Activated T-cell treated with anti-CD3 and anti-CD28 coated beads, Interleukin-2, amount 50 U/mL, for 1 hour (primary cell): ENCODE data around the gene MANSC4.

Experiments
- DNase-seq: peaks from one replicate; pipeline ENCODE4 v3.0.0-alpha.2; 2020

Gene MANSC4

DNA sequence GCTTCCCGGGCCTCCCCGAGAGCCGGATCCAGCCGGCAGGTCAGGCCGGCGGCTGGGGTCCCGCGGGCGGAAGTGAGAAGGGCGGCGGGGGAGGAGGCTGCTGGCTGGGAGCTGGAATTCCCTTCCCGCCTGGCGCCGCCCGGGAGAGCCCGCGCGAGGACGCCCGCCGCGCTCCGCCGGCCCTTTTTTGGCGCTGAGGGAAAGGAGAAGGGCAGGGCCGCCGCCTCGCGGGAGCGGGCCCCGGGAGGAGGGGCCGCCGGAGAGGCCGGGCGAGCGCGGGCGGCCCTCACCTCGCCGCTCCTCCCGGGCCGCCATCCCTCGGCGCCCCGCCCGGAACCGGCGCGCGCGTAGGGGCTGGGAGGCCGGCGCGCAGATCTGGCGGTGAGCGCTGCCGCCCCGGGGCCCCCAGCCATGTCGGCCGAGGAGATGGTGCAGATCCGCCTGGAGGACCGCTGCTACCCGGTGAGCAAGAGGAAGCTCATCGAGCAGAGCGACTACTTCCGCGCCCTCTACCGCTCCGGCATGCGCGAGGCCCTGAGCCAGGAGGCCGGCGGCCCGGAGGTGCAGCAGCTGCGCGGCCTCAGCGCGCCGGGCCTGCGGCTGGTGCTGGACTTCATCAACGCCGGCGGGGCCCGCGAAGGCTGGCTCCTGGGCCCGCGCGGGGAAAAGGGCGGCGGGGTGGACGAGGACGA lies at the start of gene MANSC4, which contains the start of gene KLHL42:
Gene MANSC4 (minus strand): TSS at position 317 of the 692 bp plus-strand sequence. CDS start 8,960 bp downstream, outside the sequence.
Gene KLHL42 (plus strand): TSS at position 314 of the 692 bp plus-strand sequence. CDS start 98 bp downstream, at position 412.
- DNase-seq: peak; percentile 74

DNA sequence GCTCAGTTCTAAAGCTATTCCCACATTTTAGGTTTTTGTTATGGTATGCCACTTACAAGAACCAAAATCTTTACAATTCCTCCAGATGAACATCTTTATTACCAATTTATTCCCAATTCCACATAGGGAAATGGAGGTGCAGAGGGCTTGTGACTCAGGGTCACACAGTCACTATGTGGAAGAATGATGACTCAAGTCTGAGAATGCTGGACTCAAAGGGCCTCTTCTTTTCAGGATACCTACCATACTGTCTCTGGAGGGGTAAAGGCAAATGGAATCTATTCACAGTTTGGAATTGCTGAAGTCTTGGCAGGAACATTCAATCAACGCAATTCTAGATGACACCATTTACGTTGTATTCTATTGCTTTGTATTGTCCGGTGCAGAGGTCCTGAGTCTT lies 48.2 kb upstream of the MANSC4 start:
- no peak for DNase-seq

DNA sequence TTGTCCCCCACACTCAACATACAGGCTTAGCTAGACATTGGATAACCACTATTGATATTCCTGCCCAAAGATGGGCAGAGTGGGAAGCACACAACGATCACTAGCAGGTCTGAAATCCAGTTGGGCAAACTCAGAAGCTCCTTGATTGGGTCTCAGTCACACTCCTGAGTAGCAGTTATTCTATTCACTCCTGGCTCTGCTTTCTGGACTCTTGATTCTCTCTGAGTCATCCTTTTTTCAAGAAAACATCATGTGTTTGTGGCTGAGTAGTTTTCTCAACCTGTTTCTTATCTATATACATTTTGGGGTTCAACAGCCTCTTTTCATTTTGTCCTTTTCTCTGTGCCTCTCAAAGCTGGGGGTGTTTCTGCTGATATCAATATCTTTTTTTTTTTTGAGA lies 46.0 kb upstream of the MANSC4 start:
- no peak for DNase-seq

DNA sequence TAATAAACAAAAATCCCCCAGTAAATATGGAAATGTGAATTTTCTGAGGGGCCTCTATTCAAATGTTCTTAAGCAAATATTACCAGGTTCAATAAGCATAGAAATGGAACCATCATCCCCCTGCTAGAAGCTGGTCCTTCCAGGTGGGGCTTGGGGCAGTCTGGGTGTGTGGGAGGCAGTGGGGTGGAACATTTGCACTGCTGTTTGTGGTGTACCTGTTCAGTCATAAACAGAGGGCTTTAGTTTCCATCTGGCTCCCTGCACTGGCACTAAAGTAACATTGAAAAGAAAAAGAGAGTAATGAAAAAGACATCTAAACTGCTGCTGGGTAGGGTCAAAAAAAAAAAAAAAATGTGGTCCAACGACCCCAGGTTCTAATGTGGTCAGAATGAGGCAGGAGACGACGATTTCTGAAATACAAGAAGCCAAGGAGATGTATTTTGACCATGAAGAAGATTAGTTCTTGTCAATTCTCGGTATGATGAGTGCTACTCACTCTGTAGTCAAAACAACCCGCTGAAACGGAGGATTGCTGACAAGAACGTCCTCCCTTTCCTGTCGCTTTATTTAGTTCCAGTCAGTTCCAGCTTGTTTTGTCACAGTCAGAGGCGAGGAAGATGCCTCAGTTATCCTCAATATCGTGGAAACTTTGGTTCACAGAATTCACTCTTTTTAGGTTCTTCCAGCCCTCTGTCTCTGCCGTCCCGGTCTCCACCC lies 44.2 kb upstream of the MANSC4 start:
- DNase-seq: no peak

DNA sequence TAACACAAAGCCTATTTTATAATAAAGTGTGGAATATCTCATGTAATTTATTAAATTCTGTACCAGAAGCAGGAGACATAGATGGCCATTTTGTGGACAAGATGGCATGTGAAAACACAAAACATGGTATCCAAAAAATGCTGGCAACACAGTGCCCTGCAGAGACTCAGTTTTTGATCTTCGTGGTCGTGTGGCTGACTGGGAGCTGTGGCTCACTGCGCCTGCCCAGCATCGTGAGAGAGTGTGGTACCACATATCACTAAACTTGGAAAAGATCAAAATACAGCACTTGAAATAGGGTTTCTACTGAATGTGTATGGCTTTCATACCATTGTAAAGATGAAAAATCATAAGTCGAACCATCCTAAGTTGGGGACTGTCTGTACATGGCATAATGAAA lies 43.0 kb upstream of the MANSC4 start:
- no peak for DNase-seq

DNA sequence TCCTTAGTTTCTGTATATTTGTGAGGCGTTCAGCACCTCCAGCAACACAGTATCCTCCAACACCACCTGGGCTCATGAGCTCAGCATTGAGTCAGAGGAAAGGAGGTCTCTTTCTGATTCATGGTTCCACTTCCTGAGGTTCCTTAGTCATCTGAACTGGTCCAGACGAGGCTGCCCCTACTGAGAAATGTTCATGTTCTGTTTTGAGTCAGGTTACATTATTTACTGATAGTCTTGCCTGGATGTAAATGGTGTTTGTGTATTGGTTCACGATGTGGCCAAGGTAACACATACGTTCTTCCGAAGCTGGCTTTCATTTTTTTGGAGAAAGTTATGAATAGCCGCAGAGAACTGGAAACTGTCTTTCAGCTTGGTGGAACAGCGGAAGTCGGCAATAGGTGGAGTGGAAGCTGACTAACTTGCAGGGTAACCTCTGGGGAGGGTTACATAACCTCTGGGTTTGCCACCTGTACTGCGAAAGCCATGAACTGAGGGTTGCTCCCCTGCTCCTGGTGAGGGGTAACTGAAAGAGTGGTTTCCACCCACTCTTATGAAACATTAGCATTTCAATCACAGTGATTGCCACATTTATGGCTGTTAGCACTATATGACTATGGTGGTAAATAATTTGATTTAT lies 42.2 kb upstream of the MANSC4 start:
- peak; percentile 45 for DNase-seq

DNA sequence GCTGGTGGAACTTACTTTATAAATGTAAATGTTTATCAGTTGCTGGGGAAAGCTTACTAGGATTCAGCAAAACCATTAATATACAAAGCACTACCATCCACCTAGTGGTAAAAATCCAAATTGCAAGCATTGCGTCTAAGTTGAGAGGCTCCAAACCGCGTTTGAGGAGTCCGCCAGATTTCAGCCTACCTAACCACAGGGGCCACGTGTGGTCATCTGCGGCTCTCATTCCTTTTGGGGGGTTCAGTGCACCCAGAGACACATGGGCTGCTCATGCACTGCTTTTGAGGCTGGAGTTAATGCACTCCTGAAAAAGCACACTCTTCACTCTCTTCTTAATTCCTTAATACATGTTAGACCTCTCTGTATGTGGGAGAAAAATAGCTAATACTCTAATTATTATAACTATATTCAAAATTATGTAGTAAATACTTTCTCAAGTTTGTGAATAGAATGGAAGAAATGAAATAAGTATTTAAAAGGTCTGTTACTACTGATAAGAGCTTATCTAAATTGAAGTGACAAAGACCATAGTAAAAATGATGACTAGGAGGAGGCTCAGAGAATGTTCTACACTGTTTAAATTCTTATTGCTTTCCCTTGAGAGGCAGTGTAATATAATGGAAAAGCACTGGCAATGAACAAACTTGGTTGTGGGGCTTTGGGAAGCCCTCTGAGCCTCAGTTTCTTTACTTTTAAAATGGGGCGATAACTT lies 41.4 kb upstream of the MANSC4 start:
- DNase-seq: peak; percentile 46

DNA sequence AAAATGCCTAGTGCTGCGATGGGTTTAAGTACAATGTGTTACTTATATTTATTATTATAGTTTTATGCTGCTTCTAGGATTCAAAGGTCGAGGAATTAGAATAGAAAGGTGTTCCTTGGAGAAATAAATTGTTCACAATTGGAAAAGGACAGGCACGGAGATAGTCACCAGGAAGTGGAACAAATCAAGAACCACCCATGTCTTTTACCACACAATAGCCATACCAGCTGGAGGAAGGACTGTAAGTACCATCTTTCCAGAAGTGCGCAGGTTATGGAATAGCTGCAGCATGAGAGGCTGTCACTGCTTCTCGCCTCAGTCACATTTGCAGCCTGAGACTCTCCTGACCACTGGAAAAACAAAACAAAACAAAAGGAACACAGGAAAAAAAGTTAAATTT lies 40.5 kb upstream of the MANSC4 start:
- DNase-seq: no peak

DNA sequence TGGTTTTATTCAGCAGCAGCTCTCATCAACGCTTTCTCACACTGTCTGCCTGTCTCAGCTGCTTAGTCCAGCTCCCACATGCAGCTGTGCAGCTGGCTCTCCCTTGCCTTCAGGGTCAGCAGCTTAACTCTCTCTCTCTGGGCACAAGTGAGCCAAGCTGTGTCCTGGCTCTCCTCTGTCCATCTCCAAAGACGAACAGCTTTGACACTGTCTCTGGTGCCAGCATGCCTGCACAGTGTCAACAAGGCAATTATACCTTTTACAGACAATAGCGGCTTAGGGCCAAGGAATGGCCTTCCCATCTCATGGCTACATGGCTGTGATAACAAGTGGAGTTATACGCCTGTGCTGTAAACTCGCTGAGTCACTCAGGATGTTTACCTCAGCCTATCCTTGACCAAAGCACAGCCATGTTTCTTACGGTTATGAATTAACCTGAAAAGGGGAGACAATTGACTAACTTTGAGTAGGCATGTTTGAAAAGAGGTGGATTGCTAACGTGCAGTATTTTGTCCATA lies 38.4 kb upstream of the MANSC4 start:
- no peak for DNase-seq

DNA sequence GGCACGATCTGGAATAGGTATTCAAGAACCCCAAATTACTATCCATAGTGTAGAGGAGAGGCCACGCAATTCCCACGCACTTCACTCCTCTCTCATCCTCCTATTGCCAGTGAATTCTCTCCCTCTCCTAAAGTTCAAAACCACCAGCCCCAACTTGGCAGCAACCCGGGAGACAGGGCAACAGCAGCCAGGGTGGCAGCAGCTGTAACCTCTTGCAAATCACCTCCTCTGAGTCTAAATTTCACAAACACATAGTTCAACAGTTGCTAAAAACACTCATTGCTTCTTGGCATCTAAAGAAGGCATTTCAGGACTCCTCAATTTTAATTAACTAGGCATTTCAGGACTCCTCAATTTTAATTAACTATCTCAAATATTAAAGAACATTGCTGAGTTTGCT lies 37.7 kb upstream of the MANSC4 start:
- no peak for DNase-seq

DNA sequence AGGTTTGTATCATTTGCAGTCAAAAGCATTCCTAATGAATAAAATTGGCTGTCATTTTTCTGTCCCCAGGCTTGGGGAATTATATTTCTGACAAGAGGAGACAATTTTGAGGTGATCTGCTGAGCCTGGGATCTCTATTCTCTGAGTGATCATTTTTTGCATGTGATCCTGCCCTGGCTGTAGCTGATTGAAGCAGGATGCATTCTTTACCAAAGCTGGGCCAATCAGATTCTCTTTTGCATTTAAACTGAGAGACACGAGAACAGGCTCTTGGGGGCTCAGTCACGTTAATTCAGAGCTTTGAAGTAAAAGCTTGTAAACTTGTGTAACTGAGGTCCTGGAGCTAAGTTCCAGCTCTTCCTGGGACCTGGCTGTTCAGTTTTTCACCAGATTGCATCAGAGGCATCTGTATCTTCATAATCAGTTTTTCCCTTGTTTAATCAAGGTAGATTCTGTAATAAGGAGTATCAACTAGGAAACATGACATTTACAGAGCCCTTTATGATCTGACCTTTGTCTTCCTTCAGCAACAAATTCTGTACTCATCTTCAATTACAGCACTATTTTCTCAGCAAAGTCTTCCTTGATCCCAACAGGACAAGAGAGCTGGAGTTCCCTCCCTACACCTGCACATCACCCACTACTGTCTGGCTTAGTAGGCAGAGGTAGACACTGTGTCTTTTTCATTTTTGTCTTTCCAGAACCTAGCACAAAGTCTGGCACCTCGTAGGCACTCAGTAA lies 35.0 kb upstream of the MANSC4 start:
- DNase-seq: no peak

DNA sequence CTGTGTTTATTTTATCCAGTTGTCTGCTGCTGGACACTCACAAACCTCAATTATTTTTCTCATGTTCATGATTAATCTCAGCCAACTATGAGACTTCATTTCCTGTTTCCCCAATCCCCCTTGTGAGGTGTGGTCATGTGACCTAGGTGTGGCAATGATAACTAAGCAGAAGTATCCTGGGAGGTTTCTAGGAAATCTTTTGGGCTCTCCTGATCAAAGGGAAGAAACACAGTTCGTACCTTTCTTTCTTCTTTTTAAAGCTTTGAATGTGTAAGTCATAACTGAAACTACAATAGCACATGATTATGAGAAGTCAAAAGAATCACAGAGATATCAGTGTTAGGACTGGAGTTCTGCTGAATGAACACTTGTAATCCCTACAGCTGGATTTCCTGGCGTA lies 34.4 kb upstream of the MANSC4 start:
- DNase-seq: no peak

DNA sequence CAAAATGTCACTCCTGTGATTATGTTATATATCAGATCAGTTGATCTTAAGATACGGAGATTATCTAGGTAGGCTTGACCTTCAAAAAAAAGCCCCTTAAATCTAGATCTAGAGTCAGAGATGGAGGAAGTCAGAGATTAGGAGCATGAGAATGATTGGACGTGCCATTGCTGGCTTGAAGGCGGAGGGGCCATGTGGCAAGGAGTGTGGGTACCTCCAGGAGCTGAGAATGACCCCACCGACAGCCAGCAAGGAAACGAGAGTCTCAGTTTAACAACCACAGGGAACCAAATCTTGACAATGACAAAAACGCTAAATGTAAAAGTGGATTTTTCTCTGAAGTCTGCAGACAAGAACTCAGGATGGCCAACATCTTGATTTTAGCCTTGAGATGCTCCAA lies 32.5 kb upstream of the MANSC4 start:
- DNase-seq: no peak

DNA sequence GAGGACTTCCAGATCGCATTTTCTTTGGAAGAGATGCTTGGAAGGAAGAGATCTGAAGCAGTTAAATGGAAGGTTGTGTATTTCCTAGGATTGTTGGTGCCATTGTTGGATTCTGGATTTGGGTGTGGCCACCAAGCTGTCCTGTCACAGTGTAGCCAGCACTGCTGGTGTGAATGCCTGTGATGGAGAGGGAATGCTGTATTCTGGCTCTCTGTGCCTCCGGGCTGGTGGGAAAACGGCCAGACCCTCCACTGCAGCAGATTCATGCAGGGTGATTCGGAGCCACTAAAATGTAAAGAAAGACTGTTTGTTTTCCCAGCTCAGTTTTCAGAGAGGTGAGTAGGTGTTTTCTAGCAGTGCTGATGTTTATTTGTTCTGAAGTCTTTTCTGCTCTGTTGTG lies 30.7 kb upstream of the MANSC4 start:
- DNase-seq: no peak

DNA sequence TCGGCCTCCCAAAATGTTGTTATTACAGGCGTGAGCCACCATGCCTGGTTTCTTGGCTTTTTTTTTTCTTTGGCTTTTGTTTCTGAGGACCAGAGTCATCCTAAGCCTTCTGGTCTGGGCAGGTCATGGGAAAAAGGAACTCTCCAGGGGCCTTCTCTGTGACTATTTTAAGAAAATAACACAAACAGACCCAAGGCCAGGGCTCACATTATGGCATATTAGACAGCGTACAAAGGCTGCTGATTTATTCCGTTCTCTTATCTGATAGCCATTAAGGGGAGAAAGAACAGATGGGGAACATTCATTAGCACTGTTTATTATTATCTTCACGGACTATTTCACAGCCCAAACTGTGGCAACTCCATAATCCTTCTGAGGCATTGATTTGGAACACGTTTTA lies 28.8 kb upstream of the MANSC4 start:
- DNase-seq: no peak

DNA sequence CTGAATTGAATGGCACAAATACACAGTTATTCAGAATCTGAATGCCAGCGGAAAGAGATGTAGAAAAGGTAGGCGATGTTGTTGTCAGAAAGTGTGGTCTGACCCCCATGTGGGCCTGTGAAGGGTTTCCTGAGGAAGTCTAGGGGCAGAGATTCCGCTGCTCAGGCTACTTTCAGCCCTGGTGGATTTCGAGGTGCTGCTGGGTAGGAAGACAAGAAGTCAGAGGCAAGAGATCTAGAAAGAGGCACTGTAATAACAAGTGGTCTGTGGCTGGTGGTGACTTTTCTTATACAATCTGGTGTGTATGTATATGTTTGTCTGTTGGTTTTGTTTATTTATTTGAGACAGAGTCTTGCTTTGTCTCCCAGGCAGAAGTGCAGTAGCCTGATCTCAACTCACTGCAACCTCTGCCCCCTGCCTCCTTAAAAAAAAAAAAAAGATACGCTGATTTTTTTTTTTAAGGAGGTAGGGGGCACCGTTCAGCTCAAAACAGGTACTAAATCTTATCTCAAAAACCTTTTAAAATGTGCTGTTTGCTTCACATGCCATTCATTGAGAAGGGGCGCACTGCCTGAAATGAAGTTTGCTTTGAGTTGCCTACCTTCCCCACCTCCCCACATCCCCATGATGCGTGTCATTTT lies 27.1 kb upstream of the MANSC4 start:
- DNase-seq: peak; percentile 23

DNA sequence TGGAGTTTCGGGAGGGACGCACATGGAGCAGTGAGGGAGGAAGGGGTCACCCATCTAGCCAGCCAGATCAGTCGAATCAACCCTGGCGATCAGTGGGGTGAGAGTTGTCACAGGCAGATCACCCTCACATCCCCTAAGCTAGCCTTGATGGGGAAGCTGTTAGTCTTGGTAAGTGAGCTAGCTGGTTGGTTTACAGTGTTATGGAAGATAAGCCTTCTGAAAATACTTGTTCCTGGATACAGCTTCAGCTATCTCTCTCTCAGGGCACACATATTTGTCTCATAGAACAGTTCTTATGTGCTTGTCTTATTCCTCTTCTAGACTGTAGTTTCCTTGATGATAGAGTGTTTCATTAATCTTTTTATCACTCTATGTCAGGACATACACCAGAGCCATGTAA lies 26.2 kb upstream of the MANSC4 start:
- no peak for DNase-seq

DNA sequence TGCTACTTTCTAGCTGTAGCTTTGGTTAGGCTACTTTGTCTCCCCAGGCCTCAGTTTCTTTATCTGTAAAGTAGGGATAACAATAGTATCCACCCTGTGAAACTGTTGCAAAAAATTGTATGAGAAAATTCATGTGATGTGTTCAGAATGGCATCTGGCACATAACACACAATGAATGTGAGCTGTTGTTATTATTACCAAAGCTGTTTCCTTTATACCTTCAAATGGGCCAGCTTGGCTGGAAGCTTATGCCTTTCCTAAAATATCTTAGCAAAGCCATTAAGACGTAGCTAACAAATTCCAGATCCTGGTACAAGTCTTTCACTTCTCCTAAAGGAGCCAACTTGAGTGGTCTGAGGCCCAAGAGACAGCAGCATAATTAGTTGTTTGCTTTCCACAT lies 25.2 kb upstream of the MANSC4 start:
- no peak for DNase-seq

DNA sequence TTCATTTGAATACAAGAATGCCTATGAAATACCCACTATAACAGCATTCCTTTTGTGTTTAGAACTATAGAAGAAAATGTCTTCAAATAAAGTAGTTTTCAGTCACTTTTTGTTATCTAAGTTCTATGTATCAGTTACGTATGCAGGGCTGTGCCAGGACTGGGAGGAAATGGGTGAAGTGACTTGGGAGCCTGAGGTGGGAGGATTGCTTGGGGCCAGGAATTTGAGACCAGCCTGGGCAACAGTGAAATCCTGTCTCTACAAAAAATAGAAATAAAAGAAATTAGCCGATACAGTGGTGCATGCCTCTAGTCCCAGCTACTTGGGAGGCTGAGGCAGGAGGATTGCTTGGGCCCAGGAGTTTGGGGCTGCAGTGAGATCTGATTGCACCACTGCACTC lies 22.9 kb upstream of the MANSC4 start:
- no peak for DNase-seq

DNA sequence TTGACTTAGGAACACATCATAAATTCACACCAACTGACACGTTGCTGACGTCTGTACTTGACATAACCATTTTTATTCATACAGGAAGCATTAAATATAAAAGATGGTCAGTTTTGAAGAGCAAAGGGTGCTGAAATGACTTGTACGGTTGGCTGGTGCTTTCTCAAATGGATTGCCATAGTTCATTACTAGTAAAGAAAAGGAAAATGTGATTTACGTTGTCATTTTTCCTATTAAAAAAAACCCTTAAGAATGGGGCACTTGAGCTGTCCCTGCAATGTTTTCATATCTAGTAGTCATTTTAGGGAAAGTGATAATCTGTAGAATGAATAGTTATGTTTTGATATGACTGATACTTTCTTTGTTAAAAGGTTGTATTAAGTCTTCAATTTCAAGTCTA lies 22.5 kb upstream of the MANSC4 start:
- DNase-seq: no peak

DNA sequence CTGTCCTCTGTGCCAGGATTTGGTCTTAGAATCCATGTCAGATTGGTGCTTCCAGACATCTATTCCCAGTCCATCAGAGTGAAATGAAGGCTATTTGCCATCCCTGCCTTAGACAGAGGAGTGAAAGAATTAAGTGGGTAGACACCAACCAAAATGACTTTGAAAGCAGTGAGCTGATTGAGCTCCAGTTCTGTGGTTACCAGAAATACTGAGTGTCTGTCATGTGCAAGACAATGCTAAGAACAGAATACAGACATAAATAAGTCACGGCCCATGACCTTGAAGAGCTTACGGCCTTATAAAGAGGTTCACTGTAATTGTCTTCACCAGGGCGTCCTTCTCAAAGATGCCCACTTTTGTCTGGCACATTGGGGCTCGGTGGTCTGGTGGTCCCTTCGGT lies 21.6 kb upstream of the MANSC4 start:
- no peak for DNase-seq

DNA sequence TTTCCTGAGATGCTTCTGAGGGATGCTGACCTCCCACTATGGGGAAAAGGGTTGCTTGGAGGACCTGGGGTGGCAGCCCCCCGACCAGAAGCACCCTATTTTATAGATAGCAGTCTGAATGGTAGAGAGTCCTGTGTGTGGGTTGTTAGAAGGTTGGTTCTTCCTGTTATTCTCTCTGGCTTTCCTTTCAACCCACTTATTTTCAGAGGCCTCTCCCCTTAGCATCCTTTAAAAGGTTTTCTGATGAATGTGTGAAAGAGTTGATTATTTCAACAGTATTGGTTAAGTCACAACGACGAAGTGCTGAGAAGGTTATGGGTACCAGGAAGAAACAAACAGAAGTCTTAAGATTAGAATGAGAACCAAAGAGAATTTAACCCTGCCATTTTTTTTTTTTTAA lies 20.8 kb upstream of the MANSC4 start:
- no peak for DNase-seq
